ENCODE measurements around the gene NPFF. TPM values are rescaled to one million over a fixed set of nuclear protein-coding genes. Genes with fewer than 3 reads are reported as not detected.

NPFF gene
- total RNA-seq, 1 experiment from 2014 or later = not detected

DNA sequence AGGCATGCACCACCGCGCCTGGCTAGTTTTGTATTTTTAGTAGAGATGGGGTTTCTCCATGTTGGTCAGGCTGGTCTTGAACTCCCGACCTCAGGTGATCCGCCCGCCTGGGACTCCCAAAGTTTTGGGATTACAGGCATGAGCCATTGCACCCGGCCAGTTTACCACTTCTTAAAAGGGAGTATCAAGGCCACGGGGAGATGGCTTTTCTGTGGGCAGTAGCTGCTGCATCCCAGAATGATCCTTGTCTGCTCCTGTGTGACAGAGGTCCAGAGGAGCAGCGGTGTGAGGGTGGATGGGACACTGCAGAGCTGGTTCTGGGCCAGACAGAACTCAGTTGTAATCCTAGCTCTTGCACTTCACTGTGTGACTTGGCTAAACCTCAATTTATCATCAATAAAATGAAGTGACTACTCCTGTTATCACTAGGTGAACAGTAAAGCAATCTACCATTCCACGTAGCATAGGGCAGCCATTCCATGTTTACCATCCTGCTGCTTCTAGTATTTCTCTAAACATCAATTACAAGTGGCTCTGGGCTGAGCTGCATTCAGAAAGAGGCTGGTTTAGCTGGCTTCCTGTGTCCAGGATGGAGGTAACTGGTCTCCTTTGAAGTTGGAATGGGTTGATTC is 3.0 kb upstream of the NPFF start:
- ChIA-PET POLR2A (ENCODE audit: unreplicated experiment) (no interaction called here), CTCF (interaction anchor here (1.0 kb wide), 1 partner anchor 447 kb away, joined by 3 read pairs; no protein-coding TSS in a partner anchor)
- no peaks in the 10 kb centered on the region for H3K9me3 ChIP-seq (ENCODE audit: insufficient read depth, low read depth)
- no peak overlapping the region for H3K4me2 ChIP-seq
- H3F3A ChIP-seq (ENCODE audit: insufficient read depth, low read depth) = peaks cover 10% of the 10 kb centered on the region; the same call in 1 of the 2 replicates
- H3K4me3 ChIP-seq = no peak overlapping the region
- intact Hi-C loops (cut with micrococcal nuclease; ENCODE audit: unreplicated experiment) = no loop called here
- no peak for DNase-seq
- H3K4me1 ChIP-seq (replicated peaks; ENCODE audit: insufficient read depth) = no peaks in the 10 kb centered on the region
- H4K20me1 ChIP-seq (ENCODE audit: insufficient read depth) = no peaks in the 10 kb centered on the region
- no peaks in the 10 kb centered on the region for H3K27me3 ChIP-seq (ENCODE audit: insufficient read depth, low read depth)
- H3K27ac ChIP-seq = no peak overlapping the region
- no peaks in the 10 kb centered on the region for H3K9me2 ChIP-seq (ENCODE audit: insufficient read depth)
- BruUV-seq (replicated peaks) = no TSS peak
- H3K79me2 ChIP-seq (ENCODE audit: low read depth) = no peaks in the 10 kb centered on the region
- H2AFZ ChIP-seq = no peak overlapping the region
- H3K36me3 ChIP-seq (ENCODE audit: low read depth) = no peaks in the 10 kb centered on the region
- TF ChIP-seq EZH2 (IDR thresholded peaks at IDR 0.05; ENCODE audit: low read depth) = no peak
- TF ChIP-seq, protein P1, sequence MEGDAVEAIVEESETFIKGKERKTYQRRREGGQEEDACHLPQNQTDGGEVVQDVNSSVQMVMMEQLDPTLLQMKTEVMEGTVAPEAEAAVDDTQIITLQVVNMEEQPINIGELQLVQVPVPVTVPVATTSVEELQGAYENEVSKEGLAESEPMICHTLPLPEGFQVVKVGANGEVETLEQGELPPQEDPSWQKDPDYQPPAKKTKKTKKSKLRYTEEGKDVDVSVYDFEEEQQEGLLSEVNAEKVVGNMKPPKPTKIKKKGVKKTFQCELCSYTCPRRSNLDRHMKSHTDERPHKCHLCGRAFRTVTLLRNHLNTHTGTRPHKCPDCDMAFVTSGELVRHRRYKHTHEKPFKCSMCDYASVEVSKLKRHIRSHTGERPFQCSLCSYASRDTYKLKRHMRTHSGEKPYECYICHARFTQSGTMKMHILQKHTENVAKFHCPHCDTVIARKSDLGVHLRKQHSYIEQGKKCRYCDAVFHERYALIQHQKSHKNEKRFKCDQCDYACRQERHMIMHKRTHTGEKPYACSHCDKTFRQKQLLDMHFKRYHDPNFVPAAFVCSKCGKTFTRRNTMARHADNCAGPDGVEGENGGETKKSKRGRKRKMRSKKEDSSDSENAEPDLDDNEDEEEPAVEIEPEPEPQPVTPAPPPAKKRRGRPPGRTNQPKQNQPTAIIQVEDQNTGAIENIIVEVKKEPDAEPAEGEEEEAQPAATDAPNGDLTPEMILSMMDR (conservative IDR thresholded peaks at IDR 0.05) = no peak

- Histone ChIP-seq H4K20me1 (ENCODE audit: insufficient read depth) (no peaks in the 10 kb centered on the region), H3K4me1 (replicated peaks; ENCODE audit: insufficient read depth) (no peaks in the 10 kb centered on the region), H3K4me2 (no peak overlapping the region), H3K27me3 (ENCODE audit: insufficient read depth, low read depth) (no peaks in the 10 kb centered on the region), H3F3A (ENCODE audit: insufficient read depth, low read depth) (peaks cover 10% of the 10 kb centered on the region; the same call in 1 of the 2 replicates), H3K27ac (no peak overlapping the region), H2AFZ (no peak overlapping the region), H3K4me3 (no peak overlapping the region), H3K9me3 (ENCODE audit: insufficient read depth, low read depth) (no peaks in the 10 kb centered on the region), H3K36me3 (ENCODE audit: low read depth) (no peaks in the 10 kb centered on the region), H3K79me2 (ENCODE audit: low read depth) (peaks cover 4% of the 10 kb centered on the region; the same call in 1 of the 2 replicates), H3K9me2 (ENCODE audit: insufficient read depth) (no peaks in the 10 kb centered on the region)
- POLR2A ChIA-PET (ENCODE audit: unreplicated experiment) = interaction anchor here (0.6 to 0.7 kb wide), 2 partner anchors 167 to 1316 kb away, joined by 3 to 4 read pairs; partner anchors contain the start of gene ATP5MC2
- peak; percentile 51 to 81 for DNase-seq
- CTCF ChIA-PET = interaction anchor here (0.6 to 1.8 kb wide), 7 partner anchors 17 to 492 kb away, joined by 3 to 11 read pairs (median 4); partner anchors contain the start of gene ATP5MC2
- BruUV-seq (replicated peaks) = no TSS peak
- intact Hi-C loops (cut with micrococcal nuclease; ENCODE audit: unreplicated experiment) = loop anchor here (1.0 to 10.0 kb wide), 4 partner anchors 88 to 444 kb away; no protein-coding TSS in a partner anchor
- TF ChIP-seq, protein P1 (conservative IDR thresholded peaks at IDR 0.05) = peak; percentile 90
- no peak for TF ChIP-seq EZH2 (IDR thresholded peaks at IDR 0.05; ENCODE audit: low read depth)
Measured at GRCh38 chr12:53508534-53509170, 1.4 kb upstream of the NPFF start.

DNA sequence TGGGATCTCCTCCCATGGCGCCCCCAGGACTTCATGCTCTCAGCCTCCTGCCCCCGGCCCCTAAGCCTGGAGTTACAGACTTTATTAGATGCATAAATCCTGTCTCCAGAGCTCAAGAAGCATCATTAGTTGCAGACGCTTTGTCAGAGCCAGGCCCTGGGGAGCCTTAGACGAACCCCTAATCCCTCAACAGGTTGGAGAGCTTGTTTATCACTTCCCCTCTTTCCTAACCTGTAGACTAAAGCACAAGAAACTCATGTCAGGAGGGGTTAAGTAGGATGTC is 260 bp upstream of the NPFF start:
- peaks cover 10% of the 10 kb centered on the region; the same call in 1 of the 2 replicates for H3F3A ChIP-seq (ENCODE audit: insufficient read depth, low read depth)
- H4K20me1 ChIP-seq (ENCODE audit: insufficient read depth) = no peaks in the 10 kb centered on the region
- H3K79me2 ChIP-seq (ENCODE audit: low read depth) = peaks cover 15% of the 10 kb centered on the region
- no peak overlapping the region for H3K4me3 ChIP-seq
- no peak overlapping the region for H2AFZ ChIP-seq
- no peaks in the 10 kb centered on the region for H3K9me3 ChIP-seq (ENCODE audit: insufficient read depth, low read depth)
- H3K9me2 ChIP-seq (ENCODE audit: insufficient read depth) = no peaks in the 10 kb centered on the region
- POLR2A ChIA-PET (ENCODE audit: unreplicated experiment) = no interaction called here
- BruUV-seq (replicated peaks) = no TSS peak
- no peak overlapping the region for H3K4me2 ChIP-seq
- no peaks in the 10 kb centered on the region for H3K36me3 ChIP-seq (ENCODE audit: low read depth)
- DNase-seq = no peak
- CTCF ChIA-PET = interaction anchor here (1.8 kb wide), 1 partner anchor 86 kb away, joined by 11 read pairs; no protein-coding TSS in a partner anchor
- H3K27ac ChIP-seq = no peak overlapping the region
- H3K4me1 ChIP-seq (replicated peaks; ENCODE audit: insufficient read depth) = peaks cover 3% of the 10 kb centered on the region
- TF ChIP-seq, protein P1 (conservative IDR thresholded peaks at IDR 0.05) = no peak
- no peak for TF ChIP-seq EZH2 (IDR thresholded peaks at IDR 0.05; ENCODE audit: low read depth)
- intact Hi-C loops (cut with micrococcal nuclease; ENCODE audit: unreplicated experiment) = loop anchor here (10.0 kb wide), 1 partner anchor 443 kb away; no protein-coding TSS in a partner anchor
- no peaks in the 10 kb centered on the region for H3K27me3 ChIP-seq (ENCODE audit: insufficient read depth, low read depth)

All from PC-9 (cell line).